HG02759 (cell line): Measurements from ENCODE around the gene CPT1B.

ENCODE experiments used
- ATAC-seq: cut with Tn5 transposase; IDR thresholded peaks from one replicate; pipeline ENCODE4 v1.9.1; 2021; ENCODE audit warnings: mild to moderate bottlenecking, moderate library complexity; ENCODE audit not compliant: unreplicated experiment

Gene CPT1B

DNA sequence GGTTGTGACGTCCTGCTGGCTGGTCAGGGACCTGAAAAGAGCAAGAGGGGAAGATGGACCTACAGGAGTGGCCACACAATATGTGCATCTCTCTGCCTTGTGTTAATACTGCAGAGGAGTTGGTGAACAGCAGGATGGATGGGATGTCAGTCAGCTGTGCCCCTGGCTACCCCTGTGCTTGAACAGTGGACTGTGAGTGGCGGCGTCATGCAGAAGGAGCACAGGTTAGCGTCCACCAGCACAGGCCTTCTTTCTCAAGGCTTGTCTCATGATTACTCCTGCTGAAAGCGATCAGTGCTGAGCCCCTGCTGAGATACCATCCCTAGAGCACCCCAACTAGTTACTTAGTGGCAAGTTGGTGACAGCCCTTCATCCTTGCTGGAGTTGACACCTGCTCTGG is 8.2 kb upstream of the CPT1B start:
- ATAC-seq, result no peak

DNA sequence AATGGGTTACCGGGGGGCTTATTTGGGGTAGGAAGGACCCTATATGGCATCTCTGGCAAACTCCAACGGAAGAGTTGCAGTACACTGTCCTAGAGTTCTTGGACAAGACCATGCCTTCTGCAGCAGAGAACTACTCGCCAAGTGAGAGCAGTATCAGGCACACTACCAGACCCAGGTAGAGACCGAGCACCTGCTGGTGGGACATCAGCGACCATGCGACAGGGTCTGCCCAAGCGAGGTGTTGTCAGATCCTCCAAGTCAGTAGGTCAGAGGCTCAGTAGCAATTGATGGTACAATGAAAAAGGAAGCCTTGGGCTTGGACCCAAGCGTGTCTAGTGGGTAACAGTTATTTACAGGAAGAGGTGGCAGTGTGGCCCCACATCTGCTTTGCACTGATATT is 7.6 kb upstream of the CPT1B start:
- ATAC-seq, result no peak

DNA sequence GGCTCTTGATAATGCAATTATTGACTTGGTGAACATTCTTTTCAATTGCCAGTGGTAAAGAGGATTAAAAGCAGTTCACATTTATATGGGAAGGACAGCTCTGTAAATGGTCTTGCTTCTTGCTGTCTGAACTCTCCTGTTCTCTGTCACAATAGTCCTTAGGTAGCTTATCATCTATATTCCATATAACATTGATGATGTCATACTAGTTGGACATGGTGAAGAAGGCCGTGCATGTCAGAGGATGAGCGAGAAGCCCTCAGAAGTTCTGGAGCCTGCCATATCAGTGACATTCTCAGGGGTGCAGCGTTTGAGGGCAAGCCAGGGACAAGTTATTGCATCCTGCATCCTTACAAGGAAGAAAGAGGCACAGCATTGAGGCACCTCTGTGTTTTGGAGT is 7.0 kb upstream of the CPT1B start:
- no peak for ATAC-seq

DNA sequence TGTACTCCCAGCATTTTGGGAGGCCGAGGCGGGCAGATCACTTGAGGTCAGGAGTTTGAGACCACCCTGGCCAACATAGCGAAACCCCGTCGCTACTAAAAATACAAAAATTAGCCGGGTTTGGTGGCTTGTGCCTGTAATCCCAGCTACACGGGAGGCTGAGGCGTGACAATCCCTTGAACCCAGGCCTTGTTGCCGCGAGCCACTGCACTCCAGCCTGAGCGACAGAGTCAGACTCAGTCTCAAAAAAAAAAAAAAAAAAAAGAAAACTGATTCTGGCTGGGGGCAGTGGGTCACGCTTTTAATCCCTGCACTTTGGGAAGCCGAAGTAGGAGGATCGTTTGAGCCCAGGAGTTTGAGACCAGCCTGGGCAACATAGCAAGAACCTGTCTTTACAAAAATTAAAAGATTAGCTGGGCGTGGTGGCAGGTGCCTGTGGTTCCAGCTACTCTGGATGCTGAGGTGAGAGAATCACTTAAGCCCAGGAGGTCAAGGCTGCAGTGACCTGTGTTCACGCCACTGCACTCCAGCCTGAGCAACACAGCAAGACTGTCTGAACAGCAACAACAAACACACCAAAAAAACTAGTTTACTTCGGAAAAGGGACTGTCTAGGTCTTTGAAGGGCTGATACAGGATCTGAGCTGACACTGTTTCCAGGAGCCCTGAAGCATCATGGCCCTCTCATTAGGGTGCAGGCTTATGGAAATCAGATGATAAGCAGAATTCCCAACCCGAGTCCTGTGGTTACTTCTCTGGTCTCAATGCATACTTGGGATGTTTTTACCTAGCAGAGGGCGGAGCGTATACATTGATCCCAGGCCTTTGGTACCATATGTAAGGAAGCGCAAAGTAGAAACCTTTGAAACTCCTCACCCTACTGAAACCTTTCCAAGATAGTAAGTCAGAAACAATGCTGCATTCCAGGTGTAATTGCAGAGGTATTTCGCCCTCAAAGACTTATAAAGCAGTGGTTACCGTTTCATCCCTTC is 6.2 kb upstream of the CPT1B start:
- no peak for ATAC-seq

DNA sequence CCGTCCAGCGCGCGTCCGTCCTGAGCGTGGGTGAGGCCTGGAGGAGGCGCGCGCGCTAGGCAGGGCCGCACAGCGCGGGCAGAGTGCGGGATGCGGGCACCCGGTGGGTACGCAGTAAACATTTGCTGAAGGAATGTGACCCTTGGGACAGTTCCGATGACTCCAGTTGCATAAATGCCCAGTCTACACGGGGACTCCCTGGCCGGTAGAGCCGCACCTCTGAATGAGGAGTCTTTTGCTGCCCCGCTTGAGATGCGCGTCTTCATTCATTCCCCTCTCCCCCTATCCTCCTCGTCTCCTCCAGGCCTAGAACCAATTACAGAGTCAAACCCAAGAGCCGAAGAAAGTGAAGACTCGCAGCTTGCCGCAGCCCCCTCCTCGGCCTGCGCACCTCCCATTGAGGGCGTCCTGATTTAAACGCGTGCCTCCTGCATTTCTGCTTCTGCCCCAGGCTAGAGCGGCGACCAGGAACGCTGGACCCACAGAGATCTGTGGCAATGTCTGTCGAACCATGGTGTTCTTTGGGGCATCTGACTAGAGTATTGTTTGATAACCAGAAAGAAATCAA is 5.2 kb upstream of the CPT1B start:
- peak; percentile 37 for ATAC-seq

DNA sequence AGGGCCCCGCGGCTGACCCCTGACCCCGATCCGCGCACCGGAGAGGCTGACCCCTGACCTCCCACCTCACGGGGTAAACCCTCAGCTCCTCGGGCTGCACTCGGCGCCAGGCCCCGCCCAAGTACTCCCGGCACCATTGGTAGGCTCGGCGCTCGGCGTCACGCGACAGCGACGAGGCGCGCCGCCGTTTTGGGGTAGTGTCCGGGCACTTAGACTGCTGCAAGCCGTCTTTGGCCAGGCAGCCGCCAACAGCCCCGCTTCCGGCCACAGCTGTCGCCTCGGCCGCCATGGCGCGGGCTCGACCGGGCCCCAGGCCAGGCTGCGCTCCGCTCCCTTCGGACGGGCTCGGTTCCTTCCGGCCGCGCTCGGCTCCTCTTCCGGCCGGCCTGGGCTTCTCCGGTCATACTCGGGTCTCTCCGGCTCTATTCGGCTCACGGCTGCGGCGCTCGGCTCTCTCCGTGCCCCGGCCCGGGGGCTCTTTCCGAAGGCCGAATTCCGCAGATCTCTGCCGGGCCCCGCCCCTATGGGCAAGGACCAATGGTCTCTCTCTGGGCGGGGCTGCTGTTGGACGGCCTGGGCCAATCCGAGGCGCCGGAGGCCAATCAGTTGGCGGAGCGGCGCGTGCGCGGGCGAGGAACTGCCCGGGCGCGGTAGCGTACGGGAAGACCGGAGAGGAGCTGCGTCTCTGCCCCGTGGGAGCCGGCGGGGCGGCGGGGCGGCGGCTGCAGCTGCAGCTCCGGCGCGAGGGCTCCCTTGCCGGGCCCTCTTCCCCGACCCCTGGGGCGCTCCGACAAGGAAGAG is 4.5 kb upstream of the CPT1B start, which contains the start of gene CHKB:
Gene CHKB, minus strand, starts transcription at position 357 of the 801 bp plus-strand sequence. Its CDS starts 68 bp downstream, at position 289.
- peak; percentile 88 for ATAC-seq

DNA sequence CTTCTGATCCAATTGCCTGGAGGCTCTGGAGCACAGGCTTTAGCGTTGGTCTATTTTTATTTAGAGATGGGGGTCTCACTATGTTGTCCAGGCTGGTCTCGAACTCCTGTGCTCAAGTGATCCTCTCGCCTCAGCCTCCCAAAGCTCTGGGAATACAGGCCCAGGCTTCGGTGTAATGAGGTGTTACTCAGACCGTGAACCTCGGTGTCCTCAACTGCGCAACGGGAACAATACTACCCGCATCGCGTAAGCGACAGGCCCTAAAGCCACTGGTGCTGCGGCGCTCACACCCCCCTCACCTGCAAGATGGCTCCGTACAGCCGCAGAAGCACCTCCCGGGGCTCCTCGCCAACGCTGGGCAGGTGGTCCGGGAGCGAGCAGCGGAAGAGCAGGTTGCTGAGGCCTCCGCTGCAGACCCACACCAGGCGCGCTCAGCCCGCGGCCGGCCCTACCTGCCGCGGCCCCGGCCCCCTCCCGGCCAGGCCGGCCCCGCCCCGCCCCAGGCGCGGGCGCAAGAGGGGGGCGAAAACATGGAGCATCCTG is 3.8 kb upstream of the CPT1B start:
- ATAC-seq, result peak; percentile 1

DNA sequence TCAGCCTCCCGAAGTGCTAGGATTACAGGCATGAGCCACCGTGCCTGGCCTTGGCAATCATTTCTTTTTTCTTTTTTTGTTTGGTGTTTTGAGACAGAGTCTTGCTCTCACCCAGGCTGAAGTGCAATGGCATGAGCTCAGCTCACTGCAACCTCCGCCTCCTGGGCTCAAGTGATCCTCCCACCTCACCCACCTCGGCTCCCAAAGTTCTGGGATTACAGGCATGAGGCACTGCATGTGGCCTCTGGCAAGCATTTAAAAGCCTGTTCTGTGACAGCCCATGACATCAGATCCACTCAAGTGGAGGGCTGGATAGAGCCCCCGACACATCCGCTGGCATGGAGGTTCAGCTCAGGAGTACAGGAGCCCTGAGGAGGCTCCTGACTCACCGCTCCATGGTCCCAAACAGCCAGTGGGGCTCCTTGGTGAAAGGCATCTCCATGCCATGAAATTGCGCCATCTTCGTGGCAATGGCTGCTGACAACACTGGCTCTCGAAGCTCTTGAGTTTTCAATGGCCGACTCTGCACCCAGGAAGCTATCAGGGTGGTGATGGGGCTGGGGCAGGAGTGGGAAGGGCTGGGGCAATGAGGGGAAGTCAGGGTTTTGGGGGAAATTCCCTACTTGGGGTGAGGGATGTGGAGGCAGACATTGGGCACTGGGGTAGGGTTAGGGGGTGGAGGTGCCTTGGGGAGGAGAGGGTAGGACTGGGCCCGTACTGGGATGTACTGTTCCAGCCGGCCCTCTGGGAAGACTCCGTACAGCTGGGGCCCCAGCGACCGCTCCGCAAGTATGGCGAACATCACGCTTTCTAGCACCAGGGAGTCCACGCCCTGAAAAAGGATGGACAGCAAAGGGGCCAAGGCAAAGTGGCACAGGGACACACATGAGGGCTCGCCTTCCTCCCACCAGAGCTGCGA is 3.1 kb upstream of the CPT1B start:
- ATAC-seq, result no peak

DNA sequence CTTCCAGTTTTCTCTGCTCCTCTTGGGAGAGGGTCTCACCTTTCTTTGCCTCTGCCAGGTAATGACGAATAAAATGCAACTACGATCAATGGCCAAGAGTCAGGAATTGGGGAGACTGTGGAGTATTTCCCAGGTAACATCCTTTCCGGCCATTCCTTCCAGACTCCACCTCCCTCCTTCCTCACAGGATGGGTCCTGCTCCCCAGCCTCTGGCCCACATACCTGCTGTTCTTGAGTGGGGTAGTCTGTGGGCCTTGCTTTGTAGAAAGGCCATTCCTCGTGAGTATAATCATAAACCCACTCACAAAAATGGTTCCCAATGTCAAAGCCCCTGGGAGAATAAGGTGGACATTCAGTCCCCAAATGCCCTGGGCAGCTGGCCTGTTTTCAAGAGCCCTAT is 1.5 kb upstream of the CPT1B start:
- ATAC-seq, result no peak

DNA sequence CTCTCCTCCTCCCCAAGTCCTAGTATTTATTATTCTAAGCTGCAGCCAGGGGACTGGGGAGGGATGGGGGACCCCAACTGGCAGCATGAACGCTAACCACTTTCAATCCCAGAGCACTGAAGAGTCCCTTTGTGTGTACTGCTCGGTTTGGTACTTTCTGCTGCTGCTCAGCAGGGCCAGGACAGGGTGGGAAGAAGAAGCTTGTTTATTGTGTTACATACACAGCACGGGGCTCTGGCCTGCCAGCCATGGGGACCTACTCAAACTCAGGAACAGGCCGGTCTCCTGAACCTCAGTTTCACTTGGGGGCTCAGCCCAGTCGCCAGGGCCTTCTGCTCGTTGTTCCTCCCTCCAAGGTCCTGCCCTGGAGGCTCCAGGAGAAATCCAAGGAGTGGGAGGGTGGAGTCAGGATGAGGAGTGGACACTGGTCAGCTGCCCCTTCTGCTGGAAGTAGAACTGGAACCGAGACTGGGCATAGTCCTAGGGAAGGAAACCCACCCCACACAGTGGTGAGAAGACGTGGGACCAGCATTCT is 616 bp upstream of the CPT1B start:
- no peak for ATAC-seq

DNA sequence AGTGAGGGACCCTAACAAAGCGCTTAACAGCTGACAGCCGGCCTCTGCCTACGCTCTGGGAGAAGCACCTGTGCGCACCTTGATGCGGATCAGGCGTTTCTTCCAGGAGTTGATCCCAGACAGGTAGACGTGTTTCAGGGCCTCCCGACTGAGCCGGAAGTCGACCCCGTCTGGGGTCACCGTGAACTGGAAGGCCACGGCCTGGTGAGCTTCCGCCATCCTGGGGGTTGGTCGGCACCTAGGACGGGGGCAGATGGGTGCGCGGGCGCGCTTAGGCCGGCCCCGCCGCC is 585 bp downstream of the CPT1B start:
- ATAC-seq, result no peak

DNA sequence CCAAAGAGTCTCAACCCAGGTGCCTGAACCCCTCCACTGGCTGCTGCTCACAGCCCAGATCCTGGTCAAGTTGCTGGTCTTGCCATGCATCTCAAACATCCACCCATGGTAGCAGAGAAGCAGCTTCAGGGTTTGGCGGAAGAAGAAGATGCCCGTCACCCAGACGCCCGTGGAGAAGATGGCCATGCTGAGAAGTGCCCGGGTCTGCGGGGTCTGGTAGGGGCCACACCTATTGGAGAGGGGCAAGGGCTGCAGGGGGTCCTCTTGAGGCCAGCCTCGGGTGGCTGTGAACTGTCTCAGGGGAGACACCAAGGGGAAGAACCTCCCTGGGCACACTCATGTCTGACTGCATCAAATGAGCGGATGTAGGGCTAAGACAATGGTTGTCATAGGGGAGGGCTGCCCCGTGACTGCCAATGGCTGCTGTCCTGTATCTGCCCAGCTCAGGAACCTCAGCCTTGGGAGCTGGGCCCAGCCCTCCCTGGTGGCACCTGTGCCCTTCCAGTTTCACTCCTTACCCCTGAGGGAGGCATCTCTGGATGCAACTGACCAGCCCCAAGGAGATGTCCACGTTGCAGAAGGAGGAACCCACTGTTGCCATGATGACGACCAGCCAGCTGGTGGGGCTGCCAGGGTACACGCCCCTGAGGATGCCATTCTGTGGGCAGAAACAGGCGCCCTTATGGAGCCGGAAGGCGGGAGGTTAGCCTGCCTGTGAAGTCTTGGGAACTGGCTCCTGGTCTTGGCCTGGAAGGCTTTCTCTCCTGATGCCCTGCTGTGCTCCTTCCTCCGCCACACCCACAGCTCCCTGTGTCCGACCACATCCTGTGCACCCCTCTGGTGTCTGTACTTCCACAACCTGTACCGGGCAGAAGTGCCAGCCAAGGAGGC is 1.2 kb downstream of the CPT1B start:
- ATAC-seq, result no peak

DNA sequence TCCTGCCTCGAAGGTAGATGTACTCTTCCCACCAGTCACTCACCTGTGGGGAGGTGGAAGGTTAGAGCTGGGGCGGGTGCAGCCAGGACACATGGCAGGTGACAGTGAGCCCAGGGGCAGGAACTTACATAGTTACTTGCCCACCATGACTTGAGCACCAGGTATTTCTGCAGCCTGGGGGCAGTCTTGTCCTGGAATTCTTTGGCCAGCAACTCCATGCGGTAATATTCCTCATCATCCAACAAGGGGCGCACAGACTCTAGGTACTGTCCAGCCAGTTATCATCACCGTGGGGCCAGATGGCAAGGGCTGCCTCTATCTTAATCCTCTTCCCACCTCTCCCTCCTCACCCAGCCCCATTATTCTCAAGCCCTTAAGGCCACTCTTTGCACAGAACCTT is 2.2 kb downstream of the CPT1B start:
- no peak for ATAC-seq

DNA sequence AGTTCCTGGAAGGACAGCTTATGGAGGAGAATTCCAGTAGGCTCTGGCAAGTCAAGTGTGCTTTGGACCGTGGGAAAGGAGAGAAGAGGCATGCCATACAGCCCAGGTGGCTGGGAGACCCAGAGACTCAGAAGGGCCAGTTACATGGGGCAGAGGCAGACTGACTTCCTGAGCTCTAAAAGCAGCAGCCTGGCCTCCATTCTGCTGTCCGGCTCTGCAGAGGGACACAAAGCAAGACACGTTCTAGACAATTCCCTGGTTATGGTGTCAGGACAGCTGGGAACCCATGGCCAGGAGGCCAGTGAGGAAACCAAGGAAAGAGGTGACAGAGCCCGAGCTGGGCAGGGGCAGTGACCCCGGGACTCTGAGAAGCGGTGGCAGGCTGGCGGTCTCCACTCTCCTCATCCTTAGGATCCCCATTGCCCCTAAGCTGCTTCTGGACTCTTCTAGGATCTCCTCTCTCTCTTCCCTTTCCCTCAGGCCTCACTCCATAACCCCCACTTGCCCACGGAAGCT is 2.7 kb downstream of the CPT1B start:
- ATAC-seq, result no peak

DNA sequence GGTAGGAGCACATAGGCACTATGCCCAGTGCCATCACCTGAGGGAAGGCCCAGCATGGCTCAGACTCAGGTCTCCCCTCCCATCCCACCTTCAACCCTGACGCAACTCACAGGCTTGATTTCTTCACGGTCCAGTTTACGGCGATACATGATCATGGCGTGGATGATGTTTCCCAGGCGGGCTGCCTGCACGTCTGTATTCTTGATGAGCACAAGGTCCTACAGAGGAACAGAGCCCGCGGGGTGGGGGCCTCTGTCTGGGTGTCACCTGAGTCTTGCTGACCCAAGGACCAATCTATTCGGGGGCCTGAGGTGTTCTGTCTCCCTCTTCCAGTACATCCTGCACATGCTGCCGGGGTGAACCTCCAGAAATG is 3.9 kb downstream of the CPT1B start:
- ATAC-seq, result no peak

DNA sequence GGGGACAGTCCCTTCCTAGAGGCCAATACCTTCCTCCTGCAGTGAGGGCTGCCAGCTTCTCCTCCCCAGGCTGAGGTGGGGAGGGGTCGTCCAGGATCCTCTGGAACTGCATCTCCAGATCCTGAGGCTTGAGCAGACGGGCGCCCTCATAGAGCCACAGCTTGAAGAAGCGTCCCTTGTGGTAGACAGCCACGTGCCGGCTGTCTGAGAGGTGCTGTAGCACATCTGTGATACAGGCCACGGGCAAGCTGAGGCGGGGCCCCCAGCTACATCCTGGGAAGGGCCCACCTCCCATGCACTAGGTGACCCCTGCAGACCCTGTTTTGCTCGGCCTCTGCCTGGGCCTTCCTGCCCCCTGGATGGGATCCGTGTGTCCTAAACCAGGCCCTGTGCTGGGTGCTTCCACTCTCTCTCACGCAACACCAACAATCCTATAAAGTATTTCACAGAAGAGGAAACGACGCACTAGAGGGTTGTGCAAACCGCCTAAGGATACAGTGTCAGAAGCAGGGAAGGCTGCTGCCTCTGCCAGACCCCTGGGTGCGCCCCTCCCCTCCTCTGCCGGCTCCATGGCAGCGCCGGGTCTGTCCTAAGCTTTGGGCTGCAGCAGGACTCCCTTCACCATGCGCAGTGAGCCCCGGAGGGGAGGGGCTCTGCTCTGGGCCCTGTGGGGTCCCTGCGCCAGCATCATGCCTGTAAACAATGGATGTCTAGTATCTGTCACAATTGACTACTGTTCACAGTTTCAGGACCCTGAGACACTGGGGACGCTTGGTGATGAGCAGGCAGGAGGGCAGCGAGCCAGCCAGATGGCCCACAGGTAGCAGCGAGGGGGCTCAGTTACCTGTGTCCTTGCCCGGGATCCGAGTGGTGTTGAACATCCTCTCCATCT is 4.5 kb downstream of the CPT1B start:
- ATAC-seq, result no peak

DNA sequence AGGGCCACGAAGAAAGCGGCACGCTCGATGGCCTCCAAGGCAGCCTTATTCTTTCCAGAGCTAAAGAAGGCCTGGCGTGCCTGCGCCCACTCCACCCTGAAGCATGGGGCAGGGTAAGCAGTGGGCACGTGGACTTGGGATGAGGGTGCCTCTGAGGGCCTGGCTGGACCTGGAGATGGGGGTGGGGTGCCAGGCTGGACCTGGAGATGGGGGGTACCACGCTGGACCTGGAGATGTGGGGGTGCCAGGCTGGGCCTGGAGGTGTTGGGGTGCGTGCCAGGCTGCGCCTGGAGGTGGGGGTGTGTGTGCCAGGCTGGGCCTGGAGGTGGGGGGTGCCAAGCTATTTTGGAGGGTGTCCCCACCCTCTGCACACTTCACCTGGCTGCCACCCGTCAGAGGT is 5.3 kb downstream of the CPT1B start:
- ATAC-seq, result no peak
